Trophoblast cell (in vitro differentiated cells and primary cell): ENCODE measurements around the gene ABO.
A peak's percentile ranks its signal among the peaks of the same experiment; 100 is the strongest.

Experiments
- DNase-seq, 2 donors: peaks; one replicate each; pipeline ENCODE4 v3.0.0-alpha.2; 2016
- H2AFZ ChIP-seq: 2 replicates; pipeline ENCODE4 v1.6.1; 2013; ENCODE audit warnings: low read length, moderate library complexity, mild to moderate bottlenecking; ENCODE audit not compliant: insufficient read depth, poor library complexity
- H2AK5ac ChIP-seq: 2 replicates; pipeline ENCODE4 v1.6.1; 2013; ENCODE audit warnings: mild to moderate bottlenecking, low read length
- H2BK120ac ChIP-seq: 2 replicates; pipeline ENCODE4 v1.6.1; 2013; ENCODE audit warnings: low read length, mild to moderate bottlenecking, moderate library complexity; ENCODE audit not compliant: insufficient read depth, poor library complexity
- H2BK12ac ChIP-seq: 2 replicates; pipeline ENCODE4 v1.6.1; 2013; ENCODE audit warnings: mild to moderate bottlenecking, low read length, moderate library complexity
- H2BK5ac ChIP-seq: 2 replicates; pipeline ENCODE4 v1.6.1; 2013; ENCODE audit warnings: low read length, low read depth, moderate library complexity, mild to moderate bottlenecking; ENCODE audit not compliant: poor library complexity
- H3K14ac ChIP-seq: 2 replicates; pipeline ENCODE4 v1.6.1; 2013; ENCODE audit warnings: mild to moderate bottlenecking, low read length
- H3K18ac ChIP-seq: 2 replicates; pipeline ENCODE4 v1.6.1; 2013; ENCODE audit warnings: mild to moderate bottlenecking, low read length
- H3K23ac ChIP-seq: 2 replicates; pipeline ENCODE4 v1.6.1; 2013; ENCODE audit warnings: low read length
- H3K27ac ChIP-seq: 2 replicates; pipeline ENCODE4 v1.5.1; 2013; ENCODE audit warnings: low read depth, mild to moderate bottlenecking, inconsistent platforms, low read length, moderate library complexity
- H3K27me3 ChIP-seq: 2 replicates; pipeline ENCODE4 v1.6.1; 2013; ENCODE audit warnings: inconsistent platforms, mild to moderate bottlenecking, low read length, moderate library complexity; ENCODE audit not compliant: insufficient read depth
- H3K36me3 ChIP-seq, 2 experiments: 1 replicate in 1 of 2; 2 replicates in 1 of 2; pipeline ENCODE4 v1.6.1; 2013; ENCODE audit warnings: low read length in 2 of 2, mild to moderate bottlenecking in 2 of 2, moderate library complexity in 1 of 2; ENCODE audit not compliant: insufficient read depth in 2 of 2, control insufficient read depth in 1 of 2
- H3K4ac ChIP-seq: 2 replicates; pipeline ENCODE4 v1.6.1; 2013; ENCODE audit warnings: low read depth, mild to moderate bottlenecking, low read length, moderate library complexity
- H3K4me1 ChIP-seq, 2 experiments: 1 replicate in 1 of 2; 2 replicates in 1 of 2; pipeline ENCODE4 v1.6.1; 2013; ENCODE audit warnings: low read length in 2 of 2, mild to moderate bottlenecking in 2 of 2, moderate library complexity in 1 of 2; ENCODE audit not compliant: insufficient read depth in 2 of 2, control insufficient read depth in 1 of 2
- H3K4me2 ChIP-seq: 2 replicates; pipeline ENCODE4 v1.6.1; 2013; ENCODE audit warnings: inconsistent platforms, mild to moderate bottlenecking, low read length, moderate library complexity
- H3K4me3 ChIP-seq: 2 replicates; pipeline ENCODE4 v1.5.1; 2013; ENCODE audit warnings: mild to moderate bottlenecking, low read depth, low read length, inconsistent platforms
- H3K79me1 ChIP-seq: one replicate; pipeline ENCODE4 v1.6.1; 2013; ENCODE audit warnings: low read length
- H3K79me2 ChIP-seq: 2 replicates; pipeline ENCODE4 v1.6.1; 2013; ENCODE audit warnings: low read length, mild to moderate bottlenecking; ENCODE audit not compliant: control insufficient read depth, insufficient read depth, poor library complexity
- H3K9ac ChIP-seq: 2 replicates; pipeline ENCODE4 v1.6.1; 2013; ENCODE audit warnings: mild to moderate bottlenecking, low read length
- H3K9me3 ChIP-seq: 2 replicates; pipeline ENCODE4 v1.6.1; 2013; ENCODE audit warnings: low read depth, mild to moderate bottlenecking, control low read depth, inconsistent platforms, low read length; ENCODE audit not compliant: insufficient read depth
- H4K12ac ChIP-seq: 2 replicates; pipeline ENCODE4 v1.6.1; 2013; ENCODE audit warnings: low read depth, mild to moderate bottlenecking, low read length, moderate library complexity
- H4K8ac ChIP-seq: 2 replicates; pipeline ENCODE4 v1.6.1; 2013; ENCODE audit warnings: low read depth, mild to moderate bottlenecking, low read length, moderate library complexity
- H4K91ac ChIP-seq: one replicate; pipeline ENCODE4 v1.6.1; 2013; ENCODE audit warnings: low read depth, mild to moderate bottlenecking, low read length, moderate library complexity
- WGBS: extraction: QIAGEN DNeasy Blood & Tissue Kit; methylation state at CpG from one replicate; pipeline ENCODE4 v1.1.7; 2013; ENCODE audit warnings: missing lambda C conversion rate; ENCODE audit not compliant: insufficient read length, insufficient coverage; ENCODE audit errors: extremely low coverage; 5-methylcytosine and 5-hydroxymethylcytosine counted together

The ABO gene

DNA sequence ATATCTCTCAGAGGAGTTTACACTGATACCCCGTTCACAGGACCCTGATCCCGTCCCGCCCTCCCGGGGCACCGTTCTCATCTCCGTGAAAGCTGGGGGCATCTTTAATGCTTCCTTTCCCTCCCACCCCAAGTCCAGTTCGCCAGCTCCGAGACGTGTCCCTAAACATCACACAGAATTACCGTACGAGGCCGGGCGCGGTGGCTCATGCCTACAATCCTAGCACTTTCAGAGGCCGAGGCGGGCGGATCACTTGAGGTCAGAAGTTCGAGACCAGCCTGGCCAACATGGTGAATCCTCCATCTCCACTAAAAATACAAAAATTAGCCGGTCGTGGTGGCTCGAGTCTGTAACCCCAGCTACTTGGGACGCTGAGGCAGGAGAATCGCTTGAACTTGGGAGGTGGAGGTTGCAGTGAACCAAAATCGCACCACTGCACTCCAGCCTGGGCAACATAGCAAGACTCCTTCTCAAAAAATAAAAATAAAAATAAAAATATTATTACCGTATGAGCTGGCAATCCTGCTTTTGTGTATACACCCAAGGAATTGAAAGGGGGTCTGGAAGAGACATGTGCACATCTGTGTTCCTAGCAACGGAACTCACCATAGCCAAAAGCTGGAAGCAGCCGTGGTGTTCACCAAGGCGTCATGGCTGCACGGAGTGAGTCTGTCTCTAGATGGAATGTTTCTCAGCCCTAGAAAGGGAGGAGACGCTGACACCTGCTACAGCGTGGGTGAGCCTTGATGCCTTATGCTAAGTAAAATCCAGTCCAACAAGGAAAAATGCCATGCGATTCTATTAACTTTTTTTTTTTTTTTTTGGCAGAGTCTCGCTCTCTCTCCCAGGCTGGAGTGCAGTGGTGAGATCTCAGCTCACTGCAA lies 1.2 kb upstream of the ABO start:
- H3K27me3 ChIP-seq: peaks cover 38% of the 10 kb centered on the region
- no peak overlapping the region for H2BK12ac ChIP-seq
- no peak overlapping the region for H2BK5ac ChIP-seq
- WGBS: no CpG with 5 or more reads among the region's 33 CpGs
- peaks cover 0 to 4% of the 10 kb centered on the region in 2 experiments for H3K4me1 ChIP-seq
- H2BK120ac ChIP-seq: no peak overlapping the region
- H4K8ac ChIP-seq: no peak overlapping the region
- no peak for DNase-seq
- no peak overlapping the region for H3K4ac ChIP-seq
- no peak overlapping the region for H3K9ac ChIP-seq
- H2AFZ ChIP-seq: no peak overlapping the region
- H3K79me1 ChIP-seq: no peaks in the 10 kb centered on the region
- H3K23ac ChIP-seq: no peak overlapping the region
- no peak overlapping the region for H3K27ac ChIP-seq
- H4K91ac ChIP-seq: no peak overlapping the region
- H3K4me3 ChIP-seq: no peak overlapping the region
- H3K79me2 ChIP-seq: no peaks in the 10 kb centered on the region
- no peak overlapping the region for H3K18ac ChIP-seq
- H3K9me3 ChIP-seq: peaks cover 35% of the 10 kb centered on the region
- H2AK5ac ChIP-seq: no peak overlapping the region
- H4K12ac ChIP-seq: no peak overlapping the region
- no peaks in the 10 kb centered on the region for H3K36me3 ChIP-seq
- peak overlapping the region; percentile 59 for H3K4me2 ChIP-seq
- H3K14ac ChIP-seq: no peak overlapping the region

DNA sequence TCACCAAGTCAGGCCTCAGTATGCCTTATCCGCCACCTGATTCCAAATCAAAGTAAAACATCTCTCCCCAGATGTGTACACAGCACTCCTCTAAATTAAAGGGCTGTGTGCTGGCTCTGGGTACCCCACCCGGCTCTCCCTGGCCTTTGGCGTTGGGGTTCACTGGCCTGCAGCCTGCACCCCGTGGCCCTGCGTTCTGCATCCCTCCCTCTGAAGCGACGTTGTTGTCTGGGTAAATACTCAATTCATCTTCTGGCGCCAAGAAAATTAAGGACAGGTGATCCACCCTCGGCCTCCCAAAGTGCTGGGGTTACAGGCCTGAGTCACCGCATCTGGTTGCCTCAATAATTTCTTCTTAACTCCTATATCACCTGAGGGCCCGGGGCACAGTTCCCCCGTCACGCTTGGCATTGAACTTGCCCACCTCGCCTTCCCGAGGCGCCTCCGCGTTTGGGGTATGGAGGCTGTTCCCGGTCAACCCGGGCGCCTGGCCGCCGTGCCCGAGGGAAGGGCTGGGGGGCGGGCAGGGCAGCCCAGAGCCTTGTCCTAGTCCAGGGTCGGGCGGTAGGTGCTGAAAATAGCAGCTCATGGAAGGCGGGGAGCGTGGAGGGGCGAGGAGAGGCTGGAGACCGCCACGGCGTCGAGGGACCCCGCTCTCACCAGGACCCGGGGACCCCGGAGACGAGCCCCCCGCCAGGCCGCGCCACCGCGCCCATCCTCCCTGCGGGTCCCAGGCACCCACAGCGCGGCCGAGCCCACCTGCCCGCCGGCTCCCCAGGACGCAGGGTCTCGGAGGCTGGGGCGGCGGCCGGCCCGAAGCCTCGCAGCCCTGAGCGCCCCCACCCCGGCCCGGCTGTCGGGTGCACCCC lies 531 bp downstream of the ABO start:
- no peak overlapping the region for H3K9ac ChIP-seq
- DNase-seq: no peak
- H4K91ac ChIP-seq: no peak overlapping the region
- no peak overlapping the region for H2BK5ac ChIP-seq
- no peak overlapping the region for H3K18ac ChIP-seq
- peak overlapping the region; percentile 59 for H3K4me2 ChIP-seq
- no peaks in the 10 kb centered on the region for H3K36me3 ChIP-seq
- no peak overlapping the region for H4K12ac ChIP-seq
- H4K8ac ChIP-seq: no peak overlapping the region
- H2AFZ ChIP-seq: no peak overlapping the region
- no peak overlapping the region for H2BK12ac ChIP-seq
- H3K14ac ChIP-seq: no peak overlapping the region
- H3K27me3 ChIP-seq: peaks cover 38% of the 10 kb centered on the region
- H3K4me3 ChIP-seq: peak overlapping the region; percentile 6
- no peak overlapping the region for H2AK5ac ChIP-seq
- no peak overlapping the region for H3K4ac ChIP-seq
- no peak overlapping the region for H3K27ac ChIP-seq
- H2BK120ac ChIP-seq: no peak overlapping the region
- peaks cover 0 to 4% of the 10 kb centered on the region in 2 experiments for H3K4me1 ChIP-seq
- H3K9me3 ChIP-seq: peaks cover 32% of the 10 kb centered on the region
- no peak overlapping the region for H3K23ac ChIP-seq
- H3K79me1 ChIP-seq: no peaks in the 10 kb centered on the region
- WGBS: no CpG with 5 or more reads among the region's 60 CpGs
- no peaks in the 10 kb centered on the region for H3K79me2 ChIP-seq

DNA sequence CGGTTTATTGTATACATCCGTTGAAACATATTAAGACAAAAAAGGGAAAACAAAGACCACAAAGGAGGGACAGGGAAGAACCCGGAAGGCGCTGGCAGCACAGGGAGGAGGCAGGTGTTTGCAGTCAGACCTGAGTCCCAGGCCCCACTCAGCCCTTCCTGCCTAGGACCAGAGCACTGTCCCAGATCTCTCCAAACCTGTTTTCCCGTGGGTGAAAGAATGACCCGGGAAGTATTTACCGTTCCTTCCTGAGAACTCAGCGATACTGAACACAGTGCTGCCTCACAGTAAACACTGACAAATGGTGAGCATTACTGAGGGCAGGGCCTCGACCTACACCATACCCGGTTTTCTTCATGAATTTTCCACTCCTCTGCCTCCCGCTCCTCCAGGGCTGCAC lies 1.2 kb downstream of the ABO start:
- Histone ChIP-seq H2BK5ac (no peak overlapping the region), H3K4ac (no peak overlapping the region), H2AK5ac (no peak overlapping the region), H2BK120ac (no peak overlapping the region), H3K9me3 (peaks cover 32% of the 10 kb centered on the region), H2BK12ac (no peak overlapping the region), H2AFZ (no peak overlapping the region), H4K91ac (no peak overlapping the region), H3K18ac (no peak overlapping the region), H3K27ac (no peak overlapping the region), H3K79me1 (no peaks in the 10 kb centered on the region), H3K27me3 (peaks cover 38% of the 10 kb centered on the region), H3K9ac (no peak overlapping the region), H3K14ac (no peak overlapping the region), H3K23ac (no peak overlapping the region), H4K12ac (no peak overlapping the region), H3K4me2 (no peak overlapping the region), H3K4me1 (peaks cover 0 to 4% of the 10 kb centered on the region in 2 experiments), H3K79me2 (no peaks in the 10 kb centered on the region), H3K4me3 (no peak overlapping the region), H4K8ac (no peak overlapping the region), H3K36me3 (no peaks in the 10 kb centered on the region)
- no CpG with 5 or more reads among the region's 11 CpGs for WGBS
- no peak for DNase-seq

DNA sequence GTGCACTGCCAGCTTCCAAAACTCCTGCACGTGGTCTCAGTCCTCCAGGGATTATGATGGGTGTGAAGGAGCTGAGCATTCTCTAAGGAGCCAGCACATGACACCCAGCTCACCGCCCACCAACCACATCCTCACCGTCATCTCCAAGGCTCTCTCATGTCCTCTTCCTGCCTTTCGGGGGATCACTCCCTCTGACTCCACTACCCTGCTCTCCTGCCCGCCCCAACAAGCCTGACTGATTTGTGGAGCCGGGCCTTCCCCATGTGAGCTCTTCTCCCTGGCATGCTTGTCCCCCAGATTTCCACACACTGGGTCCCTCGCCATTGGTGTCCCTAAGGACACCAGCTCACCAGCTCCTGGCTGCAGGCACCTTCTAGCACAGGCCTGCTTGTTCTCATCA lies 1.9 kb downstream of the ABO start:
- Histone ChIP-seq H3K36me3 (no peaks in the 10 kb centered on the region), H2BK120ac (no peak overlapping the region), H2AK5ac (no peak overlapping the region), H3K27ac (no peak overlapping the region), H3K9ac (no peak overlapping the region), H3K18ac (no peak overlapping the region), H3K9me3 (peaks cover 27% of the 10 kb centered on the region), H4K91ac (no peak overlapping the region), H3K4me3 (no peak overlapping the region), H4K12ac (no peak overlapping the region), H3K14ac (no peak overlapping the region), H3K4ac (no peak overlapping the region), H3K27me3 (peaks cover 38% of the 10 kb centered on the region), H3K79me1 (no peaks in the 10 kb centered on the region), H2AFZ (no peak overlapping the region), H3K79me2 (no peaks in the 10 kb centered on the region), H2BK5ac (no peak overlapping the region), H4K8ac (no peak overlapping the region), H2BK12ac (no peak overlapping the region), H3K4me1 (peaks cover 0 to 4% of the 10 kb centered on the region in 2 experiments), H3K23ac (no peak overlapping the region), H3K4me2 (no peak overlapping the region)
- no CpG with 5 or more reads among the region's 7 CpGs for WGBS
- no peak for DNase-seq
